Activated CD4-positive, alpha-beta T cell treated with anti-CD3 and anti-CD28 coated beads, Interleukin-2, amount 10 ng/mL, durations not matched to agents 24 days and 14 days (primary cell): ENCODE measurements around the gene CEP135. TPM values are rescaled to one million over a fixed set of nuclear protein-coding genes. Genes with fewer than 3 reads are reported as not detected.

Source experiments
- DNase-seq: peaks from one replicate; pipeline ENCODE4 v3.0.0; 2022
- H3K27ac Mint-ChIP-seq: one replicate; pipeline ENCODE4 v1.8.0; 2022; ENCODE audit warnings: mild to moderate bottlenecking, mixed read lengths
- H3K27me3 Mint-ChIP-seq: one replicate; pipeline ENCODE4 v1.8.0; 2022; ENCODE audit warnings: mixed read lengths
- H3K36me3 Mint-ChIP-seq: one replicate; pipeline ENCODE4 v1.8.0; 2022; ENCODE audit warnings: low read depth, mild to moderate bottlenecking, mixed read lengths
- H3K4me1 Mint-ChIP-seq: one replicate; pipeline ENCODE4 v1.8.0; 2021; ENCODE audit warnings: mixed read lengths
- H3K4me3 Mint-ChIP-seq: one replicate; pipeline ENCODE4 v1.8.0; 2022; ENCODE audit warnings: mild to moderate bottlenecking, moderate library complexity, mixed read lengths
- H3K9me3 Mint-ChIP-seq: one replicate; pipeline ENCODE4 v1.8.0; 2021; ENCODE audit warnings: mixed read lengths
- intact Hi-C: fragments of 100-400 bp; cut with micrococcal nuclease; formaldehyde crosslinking; loops from one replicate; pipeline ENCODE4 v1.15.1; 2023
- total RNA-seq: library from RNA; stranded (reverse); gene quantifications from 2 replicates; pipeline ENCODE4 v1.2.3, GENCODE V29; 2022

Gene CEP135
- total RNA-seq, 1 donor from 2014 or later = 16.9 TPM

- DNase-seq = no peak
- no peaks in the 10 kb centered on the region for H3K27me3 Mint-ChIP-seq
- H3K36me3 Mint-ChIP-seq = peaks cover 71% of the 10 kb centered on the region
- no peak overlapping the region for H3K27ac Mint-ChIP-seq
- H3K4me1 Mint-ChIP-seq = peaks cover 27% of the 10 kb centered on the region
- peaks cover 8% of the 10 kb centered on the region for H3K9me3 Mint-ChIP-seq
- intact Hi-C loops = no loop called here
- H3K4me3 Mint-ChIP-seq = no peak overlapping the region
Measured at GRCh38 chr4:55996646-55997045, 47.9 kb downstream of the CEP135 start.

GRCh38 chr4:56003606-56004005 lies 54.9 kb downstream of the CEP135 start:
- H3K27ac Mint-ChIP-seq = no peak overlapping the region
- peaks cover 77% of the 10 kb centered on the region for H3K36me3 Mint-ChIP-seq
- DNase-seq = no peak
- H3K4me1 Mint-ChIP-seq = peaks cover 4% of the 10 kb centered on the region
- intact Hi-C loops = no loop called here
- H3K27me3 Mint-ChIP-seq = no peaks in the 10 kb centered on the region
- H3K9me3 Mint-ChIP-seq = peaks cover 20% of the 10 kb centered on the region
- no peak overlapping the region for H3K4me3 Mint-ChIP-seq

DNA sequence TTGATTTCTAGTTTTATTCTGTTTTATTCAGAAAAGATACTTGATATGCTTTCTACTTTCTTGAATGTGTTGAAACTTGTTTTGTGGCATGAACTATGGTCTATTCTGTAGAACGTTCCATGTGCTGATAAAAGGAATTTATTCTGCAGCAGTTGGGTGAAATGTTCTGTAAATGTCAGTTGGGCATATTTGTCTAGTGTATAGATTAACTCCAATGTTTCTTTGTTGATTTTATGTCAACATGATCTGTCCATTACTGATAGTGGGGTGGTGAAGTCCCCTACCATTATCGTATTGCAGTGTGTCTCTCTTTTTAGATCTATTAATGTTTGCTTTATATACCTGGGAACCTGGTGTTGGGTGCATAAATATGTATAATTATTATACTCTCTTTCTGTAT lies 55.5 kb downstream of the CEP135 start:
- Mint-ChIP-seq H3K27me3 (no peaks in the 10 kb centered on the region), H3K4me1 (peaks cover 4% of the 10 kb centered on the region), H3K27ac (no peak overlapping the region), H3K36me3 (peaks cover 75% of the 10 kb centered on the region), H3K4me3 (no peak overlapping the region), H3K9me3 (peaks cover 19% of the 10 kb centered on the region)
- no peak for DNase-seq
- intact Hi-C loops = no loop called here

DNA sequence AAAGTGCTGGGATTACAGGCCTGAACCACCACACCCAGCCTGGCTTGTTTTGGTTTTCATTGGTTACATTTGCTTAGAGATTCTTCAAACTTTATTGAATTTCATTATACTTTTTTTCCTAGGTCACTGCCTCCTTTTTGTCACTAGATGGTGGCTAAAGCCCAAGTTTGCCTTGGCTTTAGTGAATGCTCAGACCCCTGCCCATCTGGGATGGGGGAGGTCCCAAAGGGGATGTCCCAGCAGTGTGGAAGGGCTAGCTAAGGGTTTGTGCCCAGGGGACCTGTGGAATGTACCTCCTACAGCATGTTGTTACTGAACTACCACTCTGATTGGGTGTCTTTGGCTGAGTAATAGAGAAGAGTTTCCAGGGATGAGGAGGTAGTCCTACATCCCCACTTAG lies 58.4 kb downstream of the CEP135 start:
- peaks cover 60% of the 10 kb centered on the region for H3K36me3 Mint-ChIP-seq
- peaks cover 2% of the 10 kb centered on the region for H3K4me1 Mint-ChIP-seq
- peaks cover 7% of the 10 kb centered on the region for H3K9me3 Mint-ChIP-seq
- H3K4me3 Mint-ChIP-seq = no peak overlapping the region
- intact Hi-C loops = no loop called here
- H3K27me3 Mint-ChIP-seq = no peaks in the 10 kb centered on the region
- H3K27ac Mint-ChIP-seq = no peak overlapping the region
- no peak for DNase-seq

GRCh38 chr4:56008206-56008605 lies 59.5 kb downstream of the CEP135 start:
- Mint-ChIP-seq H3K27ac (no peak overlapping the region), H3K4me1 (peaks cover 2% of the 10 kb centered on the region), H3K4me3 (no peak overlapping the region), H3K36me3 (peaks cover 64% of the 10 kb centered on the region), H3K9me3 (peaks cover 6% of the 10 kb centered on the region), H3K27me3 (no peaks in the 10 kb centered on the region)
- intact Hi-C loops = no loop called here
- DNase-seq = no peak

GRCh38 chr4:56026596-56026995 lies 77.9 kb downstream of the CEP135 start:
- H3K27me3 Mint-ChIP-seq = no peaks in the 10 kb centered on the region
- no peaks in the 10 kb centered on the region for H3K9me3 Mint-ChIP-seq
- H3K4me3 Mint-ChIP-seq = no peak overlapping the region
- intact Hi-C loops = no loop called here
- peaks cover 44% of the 10 kb centered on the region for H3K36me3 Mint-ChIP-seq
- H3K4me1 Mint-ChIP-seq = peaks cover 4% of the 10 kb centered on the region
- H3K27ac Mint-ChIP-seq = no peak overlapping the region
- DNase-seq = no peak

DNA sequence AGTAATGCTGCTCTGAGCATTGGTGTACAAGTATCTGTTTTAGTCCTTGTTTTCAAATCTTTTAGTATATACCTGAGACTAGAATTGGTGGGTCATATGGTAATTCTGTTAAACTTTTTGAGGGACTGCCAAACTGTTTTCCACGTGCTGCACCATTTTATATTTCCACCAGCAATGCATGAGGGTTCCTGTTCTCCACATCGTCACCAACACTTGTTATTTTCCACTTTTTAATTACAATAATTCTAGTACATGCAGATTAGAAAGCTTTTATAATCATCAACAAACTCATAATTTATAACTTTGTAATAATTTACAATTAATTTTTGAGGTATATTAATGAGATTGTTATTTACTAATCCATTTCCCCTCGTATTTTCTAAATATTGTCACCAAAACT lies 79.4 kb downstream of the CEP135 start:
- no peaks in the 10 kb centered on the region for H3K9me3 Mint-ChIP-seq
- H3K4me3 Mint-ChIP-seq = no peak overlapping the region
- no peak for DNase-seq
- H3K27me3 Mint-ChIP-seq = no peaks in the 10 kb centered on the region
- intact Hi-C loops = no loop called here
- H3K36me3 Mint-ChIP-seq = peaks cover 38% of the 10 kb centered on the region
- no peak overlapping the region for H3K27ac Mint-ChIP-seq
- peaks cover 2% of the 10 kb centered on the region for H3K4me1 Mint-ChIP-seq

DNA sequence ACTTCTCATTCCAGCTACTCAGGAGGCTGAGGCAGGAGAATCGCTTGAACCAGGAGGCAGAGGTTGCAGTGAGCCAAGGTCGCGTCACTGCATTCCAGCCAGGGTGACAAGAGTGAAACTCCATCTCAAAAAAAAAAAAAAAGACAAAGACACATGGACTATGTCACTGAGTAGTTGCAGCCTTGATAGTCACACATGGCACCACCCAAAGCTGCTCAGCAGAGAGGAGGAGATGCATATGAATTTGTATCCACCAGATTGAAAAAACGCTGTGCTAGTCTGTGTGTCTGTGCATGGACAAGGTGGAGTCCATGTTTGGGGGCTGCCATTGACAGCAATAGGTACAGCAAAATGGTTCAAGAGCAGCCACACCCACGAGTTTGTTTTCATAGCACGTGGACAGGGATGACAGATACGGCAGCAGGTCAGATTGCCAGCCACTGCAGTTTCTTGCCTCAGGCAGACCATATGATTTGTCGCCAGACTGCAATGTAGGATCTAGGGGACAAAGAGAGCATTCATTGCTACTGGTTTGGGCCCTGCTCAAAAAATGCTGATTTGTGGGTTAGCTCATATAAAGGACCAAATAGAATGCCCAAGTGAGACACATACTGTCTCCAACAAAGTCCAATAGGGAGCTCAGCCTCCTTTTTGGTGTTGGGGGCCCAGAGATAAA lies 89.9 kb downstream of the CEP135 start:
- Mint-ChIP-seq H3K4me3 (no peak overlapping the region), H3K4me1 (no peaks in the 10 kb centered on the region), H3K36me3 (no peaks in the 10 kb centered on the region), H3K27ac (no peak overlapping the region), H3K9me3 (no peaks in the 10 kb centered on the region), H3K27me3 (peaks cover 15% of the 10 kb centered on the region)
- no peak for DNase-seq
- intact Hi-C loops = no loop called here

DNA sequence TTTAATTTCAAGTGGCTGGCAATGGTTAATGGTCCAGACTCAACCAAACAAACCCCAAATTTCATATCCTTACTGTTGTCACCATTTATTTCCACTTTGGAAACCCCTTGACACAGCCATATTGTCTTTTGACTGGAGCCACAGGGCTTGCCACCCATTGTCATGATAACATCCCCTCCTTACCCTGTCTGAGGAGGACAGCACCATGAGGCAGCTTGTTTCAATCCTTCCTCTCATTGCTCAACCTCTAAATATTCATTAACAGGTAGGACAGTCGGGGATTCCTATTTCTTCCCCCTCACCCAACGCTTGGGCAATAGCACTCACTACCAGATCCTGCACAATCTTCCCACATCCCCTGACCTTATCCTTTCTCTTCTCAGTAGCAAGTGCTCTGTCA lies 92.1 kb downstream of the CEP135 start:
- no peak for DNase-seq
- no peaks in the 10 kb centered on the region for H3K9me3 Mint-ChIP-seq
- H3K27me3 Mint-ChIP-seq = peaks cover 28% of the 10 kb centered on the region
- no peaks in the 10 kb centered on the region for H3K36me3 Mint-ChIP-seq
- H3K27ac Mint-ChIP-seq = no peak overlapping the region
- H3K4me1 Mint-ChIP-seq = no peaks in the 10 kb centered on the region
- no peak overlapping the region for H3K4me3 Mint-ChIP-seq
- intact Hi-C loops = no loop called here

DNA sequence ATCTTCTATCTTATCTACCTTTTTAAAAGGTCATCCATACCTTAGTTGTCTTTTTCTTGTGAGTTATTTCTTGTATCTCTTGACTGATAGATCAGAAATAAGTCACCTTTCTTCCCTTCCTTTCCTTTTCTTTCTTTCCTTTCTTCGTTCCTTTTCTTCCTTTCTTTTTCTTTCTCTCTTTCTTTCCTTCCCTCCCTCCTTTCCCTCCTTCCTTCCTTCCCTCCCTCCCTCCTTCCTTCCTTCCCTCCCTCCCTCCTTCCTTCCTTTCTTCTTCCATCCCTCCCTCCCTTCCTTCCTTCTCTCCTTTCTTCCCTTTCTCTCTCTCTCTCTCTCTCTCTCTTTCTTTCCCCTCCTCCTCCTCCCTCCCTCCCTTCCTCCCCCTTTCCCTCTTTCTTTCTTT lies 93.5 kb downstream of the CEP135 start:
- DNase-seq = no peak
- no peak overlapping the region for H3K27ac Mint-ChIP-seq
- H3K4me1 Mint-ChIP-seq = no peaks in the 10 kb centered on the region
- intact Hi-C loops = no loop called here
- no peaks in the 10 kb centered on the region for H3K9me3 Mint-ChIP-seq
- H3K27me3 Mint-ChIP-seq = peaks cover 40% of the 10 kb centered on the region
- H3K4me3 Mint-ChIP-seq = no peak overlapping the region
- no peaks in the 10 kb centered on the region for H3K36me3 Mint-ChIP-seq

GRCh38 chr4:56048383-56048701 lies 99.6 kb downstream of the CEP135 start:
- no peak overlapping the region for H3K27ac Mint-ChIP-seq
- H3K4me1 Mint-ChIP-seq = peaks cover 13% of the 10 kb centered on the region
- intact Hi-C loops = loop anchor here (2.0 kb wide), 1 partner anchor 212 kb away; no protein-coding TSS in a partner anchor
- no peaks in the 10 kb centered on the region for H3K9me3 Mint-ChIP-seq
- peaks cover 1% of the 10 kb centered on the region for H3K36me3 Mint-ChIP-seq
- no peak for DNase-seq
- peak overlapping the region; percentile 80 for H3K4me3 Mint-ChIP-seq
- peaks cover 57% of the 10 kb centered on the region for H3K27me3 Mint-ChIP-seq

GRCh38 chr4:56048702-56049431 lies 100.1 kb downstream of the CEP135 start:
- peaks cover 13% of the 10 kb centered on the region for H3K4me1 Mint-ChIP-seq
- no peak overlapping the region for H3K27ac Mint-ChIP-seq
- peak overlapping the region; percentile 80 for H3K4me3 Mint-ChIP-seq
- peaks cover 1% of the 10 kb centered on the region for H3K36me3 Mint-ChIP-seq
- peaks cover 54% of the 10 kb centered on the region for H3K27me3 Mint-ChIP-seq
- no peaks in the 10 kb centered on the region for H3K9me3 Mint-ChIP-seq
- peak; percentile 89 for DNase-seq
- intact Hi-C loops = loop anchor here (1.0 to 2.0 kb wide), 5 partner anchors 101 to 338 kb away; partner anchors contain the start of genes AASDH, CEP135 and EXOC1

DNA sequence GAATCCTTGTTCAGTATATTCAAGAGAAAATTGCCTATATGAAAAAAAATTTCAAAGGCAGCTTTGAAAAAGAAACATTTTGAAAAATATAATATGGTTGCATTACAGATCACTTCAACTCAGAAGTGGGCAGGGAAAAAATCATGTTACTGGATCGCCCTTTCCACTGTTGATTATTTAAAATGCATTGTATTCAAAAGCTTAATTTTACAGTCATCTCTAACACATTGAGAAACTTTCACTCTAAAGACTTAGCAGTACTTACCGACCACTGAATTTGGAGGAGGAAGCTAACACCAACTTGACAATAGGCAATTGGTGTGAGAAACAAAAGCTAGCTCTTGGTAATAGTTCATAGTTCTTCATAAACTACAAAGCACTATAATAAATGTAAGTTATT lies 101.9 kb downstream of the CEP135 start:
- Mint-ChIP-seq H3K27me3 (peaks cover 48% of the 10 kb centered on the region), H3K36me3 (peaks cover 1% of the 10 kb centered on the region), H3K27ac (no peak overlapping the region), H3K4me1 (peaks cover 13% of the 10 kb centered on the region), H3K9me3 (no peaks in the 10 kb centered on the region), H3K4me3 (no peak overlapping the region)
- intact Hi-C loops = no loop called here
- DNase-seq = no peak

DNA sequence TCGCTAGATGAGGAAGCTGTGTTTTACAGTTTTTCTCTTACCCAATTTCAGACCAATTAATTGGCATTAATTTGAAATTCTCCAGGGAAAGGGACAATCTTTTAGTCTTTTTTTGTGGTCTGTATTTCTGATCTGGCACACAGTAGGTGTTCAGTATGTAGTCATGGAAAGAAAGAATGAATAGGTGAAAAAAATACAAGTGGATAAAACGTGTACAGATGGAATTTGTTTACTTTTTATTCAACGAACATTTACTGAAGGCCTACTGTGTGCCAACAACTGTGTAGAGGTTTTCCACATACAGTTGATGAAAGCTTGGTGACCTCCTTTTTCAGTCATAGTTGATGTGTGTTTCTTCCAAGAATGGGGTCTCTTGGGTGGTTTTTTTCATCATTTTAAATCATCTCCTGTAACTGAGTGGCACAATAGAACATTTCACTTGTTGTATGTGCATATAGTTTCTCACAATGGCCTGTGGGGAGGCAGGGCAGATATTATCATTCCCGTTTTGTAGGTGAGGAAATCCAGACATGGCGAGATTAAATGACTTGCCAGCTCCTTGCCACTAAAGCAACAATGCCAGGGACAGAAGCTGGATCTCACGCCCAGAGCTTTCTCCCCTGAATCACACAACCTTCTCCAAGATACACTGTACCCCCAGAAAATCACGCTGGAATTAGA lies 102.4 kb downstream of the CEP135 start:
- intact Hi-C loops = no loop called here
- Mint-ChIP-seq H3K27ac (no peak overlapping the region), H3K9me3 (no peaks in the 10 kb centered on the region), H3K27me3 (peaks cover 47% of the 10 kb centered on the region), H3K4me3 (no peak overlapping the region), H3K36me3 (peaks cover 1% of the 10 kb centered on the region), H3K4me1 (peaks cover 13% of the 10 kb centered on the region)
- DNase-seq = no peak
